ENCODE results near the gene SGCD. TPM values are rescaled to one million over a fixed set of nuclear protein-coding genes. Genes with fewer than 3 reads are reported as not detected.

Gene SGCD
- total and polyA plus RNA-seq, 2 of the 4 experiments (the other 2 are of a cell fraction), result 5.8 to 10.6 TPM

DNA sequence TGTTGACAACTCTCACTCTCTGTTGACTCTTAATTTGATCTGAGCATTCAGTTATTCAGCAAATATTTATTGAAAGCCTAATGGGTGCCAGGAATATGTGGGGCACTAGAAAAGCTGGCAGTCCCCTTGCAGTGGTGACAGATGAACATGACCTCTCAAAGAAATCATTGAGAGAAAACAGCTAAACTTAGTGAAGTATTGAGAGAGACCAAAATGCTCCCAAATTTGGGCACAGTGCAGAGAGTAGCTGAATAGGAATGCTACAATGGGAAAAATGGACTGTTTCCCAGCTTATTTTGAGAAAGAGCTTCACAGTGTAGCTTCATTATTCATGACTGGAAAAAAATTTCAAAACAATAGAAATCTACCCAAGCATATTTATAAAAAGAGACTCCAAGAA is 257.9 kb downstream of the SGCD start:
- Histone ChIP-seq H2AK5ac (ENCODE audit: low read depth, low read length) (no peak overlapping the region), H3K4me3 (ENCODE audit: insufficient read depth, low read depth, low read length) (no peak overlapping the region), H4K8ac (ENCODE audit: low read depth in 2 of 2, low read length in 2 of 2) (no peak overlapping the region), H2AK9ac (replicated peaks; ENCODE audit: low read depth, low read length, poor library complexity) (no peak overlapping the region), H3K23ac (ENCODE audit: low read depth, low read length) (no peak overlapping the region), H3K9me1 (ENCODE audit: insufficient read depth, low read length) (no peaks in the 10 kb centered on the region), H2BK15ac (ENCODE audit: low read depth, low read length) (no peak overlapping the region), H3K27ac (ENCODE audit: insufficient read depth, low read length) (no peak overlapping the region), H4K20me1 (ENCODE audit: insufficient read depth, low read length) (no peaks in the 10 kb centered on the region), H2BK120ac (ENCODE audit: low read depth, low read length) (no peak overlapping the region), H3K4me2 (ENCODE audit: low read depth, low read length) (no peak overlapping the region), H2BK20ac (ENCODE audit: low read depth, low read length) (no peak overlapping the region), H3K14ac (replicated peaks; ENCODE audit: low read depth, low read length) (no peak overlapping the region), H3K79me1 (ENCODE audit: low read depth in 1 of 2, low read length in 2 of 2) (no peaks in the 10 kb centered on the region), H3K27me3 (ENCODE audit: control insufficient read depth, insufficient read depth, low read length) (no peaks in the 10 kb centered on the region), H2BK5ac (ENCODE audit: low read depth, low read length, poor library complexity, severe bottlenecking) (no peak overlapping the region), H4K5ac (ENCODE audit: low read depth, low read length) (no peak overlapping the region), H3K9ac (ENCODE audit: low read depth, low read length) (no peak overlapping the region), H3K18ac (ENCODE audit: low read depth, low read length) (no peak overlapping the region), H3K36me3 (ENCODE audit: control insufficient read depth, insufficient read depth, low read length) (peaks cover under 1% of the 10 kb centered on the region; the same call in 1 of the 2 replicates), H4K91ac (ENCODE audit: insufficient read depth, low read depth, low read length) (no peak overlapping the region), H3K9me3 (ENCODE audit: control insufficient read depth, insufficient read depth, low read length) (no peaks in the 10 kb centered on the region), H3K4ac (ENCODE audit: low read depth, low read length) (no peak overlapping the region), H3K56ac (ENCODE audit: extremely low read depth, insufficient read depth, low read length) (no peak overlapping the region), H3K4me1 (ENCODE audit: control insufficient read depth, insufficient read depth, low read length) (peaks cover 5% of the 10 kb centered on the region), H2AFZ (replicated peaks; ENCODE audit: low read length, poor library complexity) (no peak overlapping the region)
- ATAC-seq (ENCODE audit: low read depth) (no peak; the same call in 1 of the 2 replicates), DNase-seq (no peak)
- dilution Hi-C loops (cut with HindIII; ENCODE audit: low sequenced_read_pairs, unreplicated experiment), result no loop called here
- CTCF ChIA-PET, result no interaction called here
- TF ChIP-seq RFX5 (IDR thresholded peaks at IDR 0.05; ENCODE audit: low read depth, low read length) (no peak), FOS (IDR thresholded peaks at IDR 0.05; ENCODE audit: low read depth, low read length) (no peak), CEBPB (IDR thresholded peaks at IDR 0.05; ENCODE audit: low read depth, low read length) (no peak), MAFK (IDR thresholded peaks at IDR 0.05; ENCODE audit: low read depth, low read length) (no peak), MAZ (IDR thresholded peaks at IDR 0.05; ENCODE audit: borderline replicate concordance, low read depth, low read length) (no peak), RCOR1 (IDR thresholded peaks at IDR 0.05; ENCODE audit: insufficient replicate concordance, low read length) (no peak), NFE2L2 (IDR thresholded peaks at IDR 0.05; ENCODE audit: low read depth, low read length) (no peak), POLR2A (IDR thresholded peaks at IDR 0.05; ENCODE audit: low read depth, low read length) (no peak)
- TF ChIP-seq, protein P1, sequence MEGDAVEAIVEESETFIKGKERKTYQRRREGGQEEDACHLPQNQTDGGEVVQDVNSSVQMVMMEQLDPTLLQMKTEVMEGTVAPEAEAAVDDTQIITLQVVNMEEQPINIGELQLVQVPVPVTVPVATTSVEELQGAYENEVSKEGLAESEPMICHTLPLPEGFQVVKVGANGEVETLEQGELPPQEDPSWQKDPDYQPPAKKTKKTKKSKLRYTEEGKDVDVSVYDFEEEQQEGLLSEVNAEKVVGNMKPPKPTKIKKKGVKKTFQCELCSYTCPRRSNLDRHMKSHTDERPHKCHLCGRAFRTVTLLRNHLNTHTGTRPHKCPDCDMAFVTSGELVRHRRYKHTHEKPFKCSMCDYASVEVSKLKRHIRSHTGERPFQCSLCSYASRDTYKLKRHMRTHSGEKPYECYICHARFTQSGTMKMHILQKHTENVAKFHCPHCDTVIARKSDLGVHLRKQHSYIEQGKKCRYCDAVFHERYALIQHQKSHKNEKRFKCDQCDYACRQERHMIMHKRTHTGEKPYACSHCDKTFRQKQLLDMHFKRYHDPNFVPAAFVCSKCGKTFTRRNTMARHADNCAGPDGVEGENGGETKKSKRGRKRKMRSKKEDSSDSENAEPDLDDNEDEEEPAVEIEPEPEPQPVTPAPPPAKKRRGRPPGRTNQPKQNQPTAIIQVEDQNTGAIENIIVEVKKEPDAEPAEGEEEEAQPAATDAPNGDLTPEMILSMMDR (conservative IDR thresholded peaks at IDR 0.05; ENCODE audit: low read depth, low read length), result no peak
- POLR2A ChIA-PET (ENCODE audit: unreplicated experiment), result no interaction called here
- in situ Hi-C loops (cut with MboI; ENCODE audit: low sequenced_read_pairs), result no loop called here
- intact Hi-C loops (cut with micrococcal nuclease), result no loop called here
- BruUV-seq (replicated peaks), result no TSS peak

All from IMR-90 (cell line).